NCI-H345 (cell line): ENCODE measurements around the gene FOXN3.
A peak's percentile ranks its signal among the peaks of the same experiment; 100 is the strongest.

ENCODE experiments used
- DNase-seq: peaks from one replicate; lab custom pipeline; 2025; lab: John Stamatoyannopoulos, UW

Gene FOXN3

GRCh38 chr14:89194376-89194775 is 222.7 kb downstream of the FOXN3 start:
- no peak for DNase-seq

- DNase-seq = peak; percentile 96
These were observed 226.1 kb downstream of the FOXN3 start for GRCh38 chr14:89190765-89191513.

GRCh38 chr14:89188492-89188891 is 228.5 kb downstream of the FOXN3 start:
- no peak for DNase-seq

- no peak for DNase-seq
These were observed 229.5 kb downstream of the FOXN3 start for GRCh38 chr14:89187501-89187900.

- DNase-seq = no peak
These were observed 230.1 kb downstream of the FOXN3 start for GRCh38 chr14:89186856-89187376.

- DNase-seq = peak; percentile 17
These were observed 230.8 kb downstream of the FOXN3 start for GRCh38 chr14:89185919-89186855.

GRCh38 chr14:89184952-89185351 is 232.1 kb downstream of the FOXN3 start:
- DNase-seq = no peak

GRCh38 chr14:89182326-89182725 is 234.7 kb downstream of the FOXN3 start:
- no peak for DNase-seq

DNA sequence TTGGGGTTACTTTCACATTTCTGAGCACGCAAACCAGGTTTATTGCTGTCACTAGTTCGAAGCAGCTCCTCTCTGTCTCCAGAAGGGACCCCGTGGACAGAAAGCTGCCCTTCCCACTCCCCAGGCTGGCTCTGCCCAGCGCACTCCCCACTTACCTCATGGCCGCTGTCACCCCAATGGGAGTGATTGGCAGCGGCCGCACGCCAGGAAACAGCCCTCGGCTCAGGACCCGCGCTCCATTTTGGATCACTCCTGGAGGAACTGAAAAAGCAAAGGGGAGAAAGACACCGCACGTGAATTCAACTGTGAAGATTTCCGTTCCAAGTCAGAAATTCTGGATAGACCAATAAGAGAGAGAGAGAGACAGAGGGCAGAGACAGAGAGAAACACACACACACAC is 236.5 kb downstream of the FOXN3 start:
- no peak for DNase-seq

DNA sequence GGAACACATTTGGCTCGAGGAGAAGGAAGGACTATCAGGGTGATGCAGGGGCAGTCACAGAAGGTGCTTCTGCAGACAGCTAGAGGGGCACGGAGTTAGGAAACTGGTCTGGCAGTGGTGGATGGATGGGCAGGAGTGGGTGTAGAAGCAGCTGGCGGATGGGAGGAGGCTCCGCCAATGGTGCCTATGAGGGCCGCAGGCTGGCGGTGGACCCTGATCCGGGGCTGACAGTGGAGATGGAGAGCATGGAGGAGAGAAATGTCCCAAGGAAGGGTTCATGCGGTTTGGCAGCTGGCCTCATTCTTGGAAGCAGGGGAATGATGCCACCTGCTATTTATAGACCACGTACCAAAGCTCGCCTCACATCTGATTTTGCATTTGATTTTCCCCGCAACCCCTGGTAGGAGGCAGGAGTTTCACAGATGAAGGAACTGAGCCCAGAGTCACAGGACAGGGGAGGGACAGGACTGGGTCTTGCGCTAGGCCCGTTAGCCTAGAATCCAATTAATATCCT is 237.1 kb downstream of the FOXN3 start:
- DNase-seq = no peak

DNA sequence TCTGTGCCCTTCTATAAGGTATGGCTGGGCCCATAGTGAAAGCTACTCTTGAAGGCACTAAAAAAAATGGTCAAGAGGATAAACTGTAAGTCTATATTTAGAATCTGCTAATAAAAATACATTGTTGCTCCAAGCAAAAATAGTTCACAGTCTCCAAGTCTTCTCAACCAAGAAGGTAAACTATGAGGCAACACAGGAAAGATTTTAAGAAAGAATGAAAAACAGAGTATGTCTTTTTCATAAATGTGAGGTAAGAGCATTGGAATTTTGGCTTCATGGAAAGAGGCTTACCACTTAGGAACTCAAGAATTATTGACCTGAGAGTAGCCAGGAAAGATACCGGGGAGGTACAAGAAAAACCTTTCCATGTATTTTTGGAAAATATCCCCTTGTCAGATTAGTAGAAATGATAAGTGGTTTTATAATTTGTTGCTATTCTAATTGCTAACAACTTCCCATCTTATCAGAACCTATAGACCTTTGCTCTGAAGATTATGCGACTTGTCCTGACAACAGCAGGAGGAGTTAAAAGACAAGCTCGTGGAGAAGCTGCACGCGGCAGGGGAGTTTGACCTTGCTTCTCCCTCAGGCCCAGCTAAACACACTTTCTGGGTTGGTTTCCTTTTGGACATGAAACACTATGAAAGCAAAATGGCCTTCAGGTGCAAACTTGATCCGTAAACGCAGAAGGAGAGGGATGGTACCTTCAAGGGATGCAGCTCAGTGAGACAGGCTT is 238.1 kb downstream of the FOXN3 start:
- no peak for DNase-seq

- no peak for DNase-seq
These were observed 238.7 kb downstream of the FOXN3 start for GRCh38 chr14:89178376-89178775.

DNA sequence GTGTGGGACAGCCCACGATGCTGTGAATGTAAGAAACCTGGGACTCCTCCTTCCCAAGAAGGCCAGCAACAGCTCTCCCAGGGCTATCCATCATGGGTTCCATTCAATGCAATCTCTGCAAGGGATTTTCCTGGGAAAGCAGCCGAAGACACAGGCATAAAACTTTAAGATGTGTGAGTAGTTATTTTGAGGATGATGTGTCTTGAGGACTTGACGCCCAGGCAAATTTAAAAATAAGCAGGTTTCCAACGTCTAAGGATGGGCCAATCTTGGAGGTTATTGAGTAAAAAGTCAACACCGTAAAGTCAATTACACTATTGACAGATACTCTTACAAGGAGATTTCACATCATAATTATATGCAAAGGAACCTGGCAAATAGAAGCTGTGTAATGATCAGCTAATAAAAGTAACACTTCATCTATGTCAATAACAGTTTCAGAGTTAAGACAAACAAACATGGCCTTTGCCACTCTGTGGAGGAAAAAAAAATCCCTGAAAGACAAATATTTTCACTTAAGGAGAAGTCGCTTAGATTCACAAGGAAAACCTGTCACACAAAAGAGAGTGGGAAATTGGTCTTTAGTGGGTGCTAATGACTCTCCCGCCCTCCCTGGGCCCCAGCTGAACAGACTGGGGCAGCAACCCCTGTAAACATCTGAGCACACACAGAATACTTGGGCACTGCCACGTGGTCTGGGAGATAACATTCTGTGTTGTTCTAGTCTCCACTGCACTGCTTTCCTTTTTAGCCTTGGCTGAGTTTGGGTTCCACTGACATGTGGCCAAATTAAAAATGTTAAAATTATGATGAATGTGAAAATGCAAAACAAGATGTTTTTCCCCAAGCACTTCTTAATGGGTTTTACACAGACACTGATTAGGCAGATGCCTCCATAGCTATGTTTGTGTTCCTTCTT is 240.9 kb downstream of the FOXN3 start:
- DNase-seq = no peak

DNA sequence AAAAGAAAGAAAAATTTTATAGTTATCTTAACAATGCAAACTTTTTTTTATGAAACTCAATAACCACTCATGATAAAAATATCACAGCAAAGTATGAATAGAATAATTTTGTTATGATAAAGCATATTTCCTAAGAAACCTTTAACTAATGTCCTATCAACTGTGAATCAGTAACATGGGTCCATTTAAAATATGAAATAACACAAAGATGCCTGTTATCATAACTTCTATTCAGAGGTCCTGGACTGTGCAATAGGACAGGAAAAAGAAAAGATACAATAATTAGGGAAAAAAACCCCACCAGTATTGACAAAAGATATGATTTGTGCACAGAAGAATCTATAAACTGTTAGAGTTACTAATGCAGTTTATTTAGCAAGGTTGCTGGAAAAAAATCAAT is 245.4 kb downstream of the FOXN3 start:
- DNase-seq = no peak

- no peak for DNase-seq
These were observed 245.9 kb downstream of the FOXN3 start for GRCh38 chr14:89171168-89171567.

GRCh38 chr14:89167705-89168104 is 249.3 kb downstream of the FOXN3 start:
- DNase-seq = no peak

- no peak for DNase-seq
These were observed 250.4 kb downstream of the FOXN3 start for GRCh38 chr14:89166633-89167032.

DNA sequence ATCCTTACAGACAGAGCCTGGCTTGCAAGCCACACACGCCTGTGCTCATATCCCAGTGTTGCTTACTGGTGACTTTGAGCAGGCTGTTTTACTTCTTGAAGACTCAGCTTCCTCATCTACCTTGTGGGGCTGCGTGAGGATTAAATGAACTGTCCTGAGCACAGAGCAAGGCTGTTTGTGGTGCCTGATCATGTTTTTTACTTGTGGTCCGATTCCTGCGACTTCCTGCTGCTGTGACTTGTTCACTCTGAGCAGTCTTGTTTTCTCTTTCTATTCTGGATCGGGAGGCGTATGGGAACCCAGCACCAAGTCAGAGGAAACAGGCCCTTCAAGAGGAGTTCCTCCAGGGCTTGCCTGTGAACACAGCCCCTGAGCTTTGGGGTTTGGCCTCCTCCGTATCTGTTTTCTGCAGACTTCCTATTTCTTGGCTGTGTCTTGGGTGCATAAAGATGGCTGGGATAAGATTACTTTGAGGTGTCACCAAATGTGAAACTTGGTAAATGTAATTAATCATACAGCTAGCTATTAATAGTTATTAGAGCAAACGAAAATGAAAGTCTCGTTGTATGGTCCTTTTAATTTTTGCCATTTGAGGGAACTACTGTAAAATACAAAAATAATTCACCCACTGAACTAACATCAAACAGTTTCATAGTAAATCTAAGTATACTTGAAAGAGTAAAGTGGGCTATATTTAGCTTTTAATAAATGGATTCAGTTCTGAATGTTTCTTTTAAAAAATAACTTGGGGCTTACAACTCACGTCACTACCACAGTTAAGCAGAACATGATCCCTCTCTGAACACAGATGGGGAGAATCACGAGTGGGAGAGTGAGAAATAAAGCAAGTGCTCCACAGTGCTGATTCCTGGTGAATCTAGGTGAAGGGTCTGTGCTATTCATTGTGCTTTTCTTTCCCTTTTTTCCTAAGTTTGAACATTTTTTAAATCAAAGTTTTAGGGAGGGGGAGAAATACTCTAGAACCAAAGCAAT is 251.5 kb downstream of the FOXN3 start:
- DNase-seq = no peak
